Left forelimb (tissue), 1 donor: Measurements from ENCODE around the gene TMEM14C.
"Not testable (repeated sequence)": the region's sequence is repeated elsewhere in the genome, so short reads cannot be mapped to it uniquely, and the experiment has no call there.

Source experiments
- DNase-seq: peaks from one replicate; pipeline ENCODE4 v3.0.0-alpha.2; 2018; ENCODE audit warnings: low spot score

Gene TMEM14C

GRCh38 chr6:10720960-10721849, 1.7 kb upstream of the TMEM14C start:
- DNase-seq = not testable (repeated sequence)

GRCh38 chr6:10721850-10722569, 860 bp upstream of the TMEM14C start:
- no peak for DNase-seq

GRCh38 chr6:10722570-10722819, 375 bp upstream of the TMEM14C start:
- no peak for DNase-seq

GRCh38 chr6:10723567-10723881, 654 bp downstream of the TMEM14C start:
- DNase-seq = no peak

- no peak for DNase-seq
Measured at GRCh38 chr6:10725044-10725443, 2.2 kb downstream of the TMEM14C start.

- DNase-seq = no peak
Measured at GRCh38 chr6:10725716-10726115, 2.8 kb downstream of the TMEM14C start.

GRCh38 chr6:10730254-10730653, 7.4 kb downstream of the TMEM14C start:
- DNase-seq = no peak

- DNase-seq = no peak
Measured at GRCh38 chr6:10733151-10733715, 10.4 kb downstream of the TMEM14C start.

GRCh38 chr6:10733863-10734262, 11.0 kb downstream of the TMEM14C start:
- DNase-seq = no peak

GRCh38 chr6:10736731-10737130, 13.9 kb downstream of the TMEM14C start:
- no peak for DNase-seq

GRCh38 chr6:10740061-10740460, 17.2 kb downstream of the TMEM14C start:
- no peak for DNase-seq

GRCh38 chr6:10741643-10742042, 18.8 kb downstream of the TMEM14C start:
- not testable (repeated sequence) for DNase-seq

GRCh38 chr6:10742251-10742650, 19.4 kb downstream of the TMEM14C start:
- DNase-seq = no peak

- DNase-seq = no peak
Measured at GRCh38 chr6:10743515-10743914, 20.6 kb downstream of the TMEM14C start.

- no peak for DNase-seq
Measured at GRCh38 chr6:10745116-10745515, 22.2 kb downstream of the TMEM14C start.

GRCh38 chr6:10746915-10747250, 24.0 kb downstream of the TMEM14C start:
- no peak for DNase-seq

- DNase-seq = peak; percentile 100
Measured at GRCh38 chr6:10747251-10747972, 24.5 kb downstream of the TMEM14C start, which contains the start of gene TMEM14B. Gene TMEM14B, plus strand, starts transcription at chr6:10747805. Its CDS starts 1,441 bp downstream, at chr6:10749246.

GRCh38 chr6:10749734-10750133, 26.9 kb downstream of the TMEM14C start:
- no peak for DNase-seq

GRCh38 chr6:10750568-10750967, 27.7 kb downstream of the TMEM14C start:
- DNase-seq = not testable (repeated sequence)

GRCh38 chr6:10751757-10752156, 28.9 kb downstream of the TMEM14C start:
- not testable (repeated sequence) for DNase-seq

GRCh38 chr6:10756085-10756484, 33.2 kb downstream of the TMEM14C start:
- no peak for DNase-seq

GRCh38 chr6:10759312-10759839, 36.5 kb downstream of the TMEM14C start:
- DNase-seq = no peak
